Middle frontal gyrus (tissue), 1 donor: Measurements from ENCODE around the gene C1QA.

Experiments used
- DNase-seq: peaks from one replicate; pipeline ENCODE4 v3.0.0-alpha.2; 2015; ENCODE audit warnings: low spot score; ENCODE audit errors: extremely low spot score

The C1QA gene

GRCh38 chr1:22612671-22613571 is 23.5 kb upstream of the C1QA start:
- no peak for DNase-seq

- no peak for DNase-seq
These were observed 22.9 kb upstream of the C1QA start for GRCh38 chr1:22613572-22613918.

- no peak for DNase-seq
These were observed 22.5 kb upstream of the C1QA start for GRCh38 chr1:22613951-22614350.

GRCh38 chr1:22615886-22616285 is 20.5 kb upstream of the C1QA start:
- no peak for DNase-seq

DNA sequence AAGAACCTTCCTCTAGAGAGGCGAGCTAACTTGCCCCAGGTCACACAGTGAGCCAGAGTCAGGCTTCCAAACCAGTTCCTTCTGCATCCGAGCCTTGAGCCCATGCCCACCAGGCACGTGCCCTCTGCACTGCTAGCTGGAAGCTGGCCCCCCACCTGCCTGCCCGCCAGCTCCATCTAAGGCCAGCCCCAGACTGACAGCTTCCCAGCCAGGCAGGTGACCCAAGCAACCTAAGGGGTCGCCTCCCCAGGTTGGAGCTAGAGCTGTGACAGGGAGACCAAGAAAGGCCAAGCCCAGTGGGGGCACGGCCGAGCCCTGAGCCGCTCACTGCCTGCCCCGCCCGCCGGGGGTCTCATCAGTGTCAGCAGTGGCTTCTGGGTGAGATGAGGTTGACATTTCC is 19.9 kb upstream of the C1QA start:
- DNase-seq: no peak

- DNase-seq: no peak
These were observed 18.4 kb upstream of the C1QA start for GRCh38 chr1:22618056-22618455.

- no peak for DNase-seq
These were observed 17.2 kb upstream of the C1QA start for GRCh38 chr1:22619252-22619651.

DNA sequence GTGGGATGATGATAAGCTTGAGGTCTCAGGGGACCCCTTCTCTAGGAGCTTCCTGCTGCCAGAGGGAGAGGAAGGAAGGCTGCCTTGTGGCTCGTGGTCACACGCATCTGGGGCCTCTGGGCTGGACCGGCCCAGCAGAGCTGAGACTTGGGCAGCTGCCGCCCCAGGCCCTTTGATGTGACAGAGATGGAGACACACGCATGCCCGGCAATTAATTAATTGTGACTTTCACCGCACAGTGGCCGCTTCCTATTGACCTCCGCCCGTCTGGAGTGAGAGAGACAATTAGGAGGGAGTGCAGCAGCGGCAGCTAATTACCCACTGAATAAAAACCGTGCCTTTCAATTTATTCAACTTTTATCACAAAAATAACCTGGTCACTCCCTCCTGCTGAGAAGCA is 16.6 kb upstream of the C1QA start:
- DNase-seq: no peak

DNA sequence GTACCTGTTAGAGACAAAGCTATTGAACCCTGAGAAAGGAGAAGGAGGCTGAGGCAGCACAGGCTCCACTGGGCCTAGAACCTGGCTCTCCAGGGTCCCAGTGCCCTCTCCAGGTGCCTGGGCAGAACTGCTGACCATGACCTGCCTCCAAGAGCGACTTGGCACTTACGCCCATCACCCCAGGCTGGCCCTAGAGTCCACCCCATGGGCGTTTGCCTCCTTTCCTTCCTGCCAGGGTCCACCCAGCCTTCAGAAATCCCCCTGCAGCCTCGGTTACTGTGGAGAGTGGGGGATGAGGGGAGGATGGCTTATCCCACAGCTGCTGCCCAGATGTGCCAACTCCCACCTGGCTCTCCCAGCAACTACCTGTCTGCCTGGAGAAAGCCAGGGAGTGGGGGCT is 14.7 kb upstream of the C1QA start:
- no peak for DNase-seq

GRCh38 chr1:22625262-22625925 is 11.0 kb upstream of the C1QA start:
- DNase-seq: no peak

GRCh38 chr1:22626237-22627157 is 9.9 kb upstream of the C1QA start:
- DNase-seq: no peak

GRCh38 chr1:22627331-22627730 is 9.1 kb upstream of the C1QA start:
- no peak for DNase-seq

- DNase-seq: no peak
These were observed 7.6 kb upstream of the C1QA start for GRCh38 chr1:22628698-22629444.

- DNase-seq: no peak
These were observed 6.5 kb upstream of the C1QA start for GRCh38 chr1:22629886-22630285.

GRCh38 chr1:22633697-22634463 is 2.5 kb upstream of the C1QA start:
- DNase-seq: no peak

DNA sequence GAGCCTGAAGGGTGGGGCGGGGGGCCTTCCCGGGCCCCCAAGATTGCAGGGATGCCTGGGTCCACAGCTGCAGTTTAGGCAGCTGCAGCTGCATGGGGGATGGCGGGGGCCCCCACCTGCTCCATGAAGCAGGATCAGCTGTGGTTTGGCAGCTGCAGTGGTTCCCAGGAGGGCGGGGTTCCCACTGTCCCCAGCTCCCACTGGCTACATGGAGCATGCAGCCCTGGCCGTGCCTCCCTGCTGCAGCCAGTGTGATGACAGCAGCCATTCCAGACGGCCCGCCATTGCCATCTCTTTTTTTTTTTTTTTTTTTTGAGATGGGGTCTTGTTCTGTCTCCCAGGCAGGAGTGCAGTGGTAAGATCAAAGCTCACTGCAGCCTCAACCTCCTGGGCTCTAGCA is 992 bp upstream of the C1QA start:
- DNase-seq: no peak

DNA sequence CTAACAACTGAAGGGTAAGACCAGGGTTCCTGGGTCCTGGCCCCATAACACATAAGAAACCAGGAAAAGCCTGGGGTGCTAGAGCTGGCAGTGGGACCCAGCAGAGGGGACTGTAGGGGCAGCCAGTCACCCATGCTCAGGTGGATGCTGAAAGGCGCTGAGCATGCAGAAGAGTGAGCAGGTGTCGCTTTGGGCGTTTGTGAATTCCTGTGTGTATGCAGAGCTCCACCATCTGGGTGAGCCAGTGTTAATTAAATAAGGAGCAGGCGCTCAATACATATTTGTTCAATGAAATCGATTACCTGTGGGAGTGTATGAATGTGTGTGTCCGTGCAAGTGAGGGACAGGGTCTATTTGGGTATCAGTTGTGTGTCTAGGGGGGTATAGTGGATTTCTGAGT is 499 bp downstream of the C1QA start:
- DNase-seq: no peak

- no peak for DNase-seq
These were observed 1.5 kb downstream of the C1QA start for GRCh38 chr1:22637907-22638445.

- no peak for DNase-seq
These were observed 2.2 kb downstream of the C1QA start for GRCh38 chr1:22638476-22639234.
